C4-2B (cell line): ENCODE data around the gene ATP13A2.

ENCODE experiments used
- ZFX ChIP-seq: fragments of 450-650 bp; IDR thresholded peaks from 2 replicates; pipeline ENCODE4 v1.6.1; 2017
- TF ChIP-seq, protein P1 (sequence below): fragments of 450-650 bp; conservative IDR thresholded peaks from 2 replicates; pipeline ENCODE4 v1.5.1; 2017; ENCODE audit warnings: mild to moderate bottlenecking

DNA sequence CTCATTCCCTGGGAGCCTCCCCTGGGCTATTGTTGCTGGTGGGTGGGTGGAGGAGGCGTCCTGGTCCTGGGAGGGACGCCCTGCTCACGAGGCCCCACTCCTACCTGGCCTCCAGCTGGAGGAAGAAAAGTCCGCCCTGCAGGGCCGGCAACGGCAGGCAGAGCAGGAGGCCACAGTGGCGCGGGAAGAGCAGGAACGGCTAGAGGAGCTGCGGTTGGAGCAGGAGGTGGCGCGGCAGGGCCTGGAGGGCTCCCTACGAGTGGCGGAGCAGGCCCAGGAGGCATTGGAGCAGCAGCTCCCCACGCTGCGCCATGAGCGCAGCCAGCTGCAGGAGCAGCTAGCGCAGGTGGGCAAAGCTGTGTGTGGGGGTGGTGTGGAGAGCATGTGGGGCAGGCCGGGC is 65.1 kb downstream of the ATP13A2 start:
- TF ChIP-seq, protein P1, sequence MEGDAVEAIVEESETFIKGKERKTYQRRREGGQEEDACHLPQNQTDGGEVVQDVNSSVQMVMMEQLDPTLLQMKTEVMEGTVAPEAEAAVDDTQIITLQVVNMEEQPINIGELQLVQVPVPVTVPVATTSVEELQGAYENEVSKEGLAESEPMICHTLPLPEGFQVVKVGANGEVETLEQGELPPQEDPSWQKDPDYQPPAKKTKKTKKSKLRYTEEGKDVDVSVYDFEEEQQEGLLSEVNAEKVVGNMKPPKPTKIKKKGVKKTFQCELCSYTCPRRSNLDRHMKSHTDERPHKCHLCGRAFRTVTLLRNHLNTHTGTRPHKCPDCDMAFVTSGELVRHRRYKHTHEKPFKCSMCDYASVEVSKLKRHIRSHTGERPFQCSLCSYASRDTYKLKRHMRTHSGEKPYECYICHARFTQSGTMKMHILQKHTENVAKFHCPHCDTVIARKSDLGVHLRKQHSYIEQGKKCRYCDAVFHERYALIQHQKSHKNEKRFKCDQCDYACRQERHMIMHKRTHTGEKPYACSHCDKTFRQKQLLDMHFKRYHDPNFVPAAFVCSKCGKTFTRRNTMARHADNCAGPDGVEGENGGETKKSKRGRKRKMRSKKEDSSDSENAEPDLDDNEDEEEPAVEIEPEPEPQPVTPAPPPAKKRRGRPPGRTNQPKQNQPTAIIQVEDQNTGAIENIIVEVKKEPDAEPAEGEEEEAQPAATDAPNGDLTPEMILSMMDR, result no peak
- no peak for TF ChIP-seq ZFX
